GM04503 (cell line): ENCODE results near the gene NBPF3.
A peak's percentile ranks its signal among the peaks of the same experiment; 100 is the strongest.

Source experiments
- DNase-seq: peaks from one replicate; pipeline ENCODE4 v3.0.0-alpha.2; 2012; ENCODE audit warnings: low read depth

Gene NBPF3

DNA sequence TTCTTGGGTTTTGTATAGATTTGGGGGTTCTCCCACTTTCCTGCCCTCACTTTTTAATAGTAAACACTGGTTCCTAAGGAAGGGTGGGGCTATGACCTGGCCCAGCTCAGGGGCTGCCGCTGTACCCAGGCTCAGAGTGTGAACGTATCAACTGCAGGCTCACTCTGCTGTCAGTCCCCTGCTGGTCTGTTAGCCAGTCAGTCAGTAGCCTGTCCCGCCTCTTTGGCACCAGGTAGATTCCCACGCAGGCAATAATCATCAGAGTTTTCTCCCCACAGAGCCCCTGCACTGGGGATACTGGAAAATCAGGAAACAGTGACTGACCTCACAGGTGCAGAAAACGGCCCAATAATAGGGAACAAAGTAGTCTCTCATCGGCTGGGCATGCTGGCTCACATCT, 54.3 kb downstream of the NBPF3 start:
- DNase-seq: no peak

DNA sequence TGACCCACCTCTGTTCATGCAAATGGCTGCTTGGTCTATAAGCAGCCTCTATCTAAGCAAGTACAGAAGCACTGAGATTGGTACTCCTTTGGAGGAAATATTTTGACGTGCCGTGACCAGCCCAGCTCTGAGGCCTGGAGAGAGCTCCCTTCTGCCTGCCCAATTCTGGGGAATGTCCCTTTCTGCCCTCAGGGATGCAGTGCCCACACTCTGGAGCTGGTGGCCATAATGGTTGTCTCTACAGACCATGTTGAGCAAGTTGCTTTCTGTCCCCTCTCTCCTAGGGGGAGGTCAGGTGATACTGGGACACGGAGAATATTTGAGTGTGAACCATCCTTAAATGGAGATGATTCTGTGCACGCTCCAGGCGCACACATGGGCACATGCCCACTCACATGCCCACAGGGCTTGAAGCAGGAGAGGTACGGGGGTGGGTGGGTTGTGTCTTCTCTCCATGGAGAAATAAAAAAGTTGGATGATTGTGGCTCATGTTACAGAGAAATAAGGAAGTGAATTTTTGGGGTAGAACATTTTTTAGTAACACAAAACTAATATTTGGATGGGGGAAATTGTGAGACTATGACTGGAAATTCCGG, 55.4 kb downstream of the NBPF3 start:
- DNase-seq: no peak

DNA sequence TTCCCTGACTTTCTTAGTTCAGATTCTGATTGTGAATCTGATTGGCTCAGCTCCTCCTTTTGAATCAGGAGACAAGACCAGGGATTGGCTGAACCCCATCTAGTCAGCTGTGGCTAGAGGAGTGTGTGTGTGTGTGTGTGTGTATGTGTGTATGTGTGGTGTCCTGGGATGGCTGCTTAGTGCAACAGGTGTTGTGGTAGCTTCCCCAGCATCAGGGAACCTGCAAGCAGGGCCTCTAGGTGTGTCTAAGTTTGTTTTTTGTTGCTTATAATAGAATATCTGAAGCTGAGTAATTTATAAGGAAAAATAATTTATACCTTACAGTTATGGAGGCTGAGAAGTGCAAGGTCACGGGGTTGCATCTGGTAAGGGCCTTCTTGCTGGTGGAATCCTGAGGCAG, 56.1 kb downstream of the NBPF3 start:
- DNase-seq: no peak

DNA sequence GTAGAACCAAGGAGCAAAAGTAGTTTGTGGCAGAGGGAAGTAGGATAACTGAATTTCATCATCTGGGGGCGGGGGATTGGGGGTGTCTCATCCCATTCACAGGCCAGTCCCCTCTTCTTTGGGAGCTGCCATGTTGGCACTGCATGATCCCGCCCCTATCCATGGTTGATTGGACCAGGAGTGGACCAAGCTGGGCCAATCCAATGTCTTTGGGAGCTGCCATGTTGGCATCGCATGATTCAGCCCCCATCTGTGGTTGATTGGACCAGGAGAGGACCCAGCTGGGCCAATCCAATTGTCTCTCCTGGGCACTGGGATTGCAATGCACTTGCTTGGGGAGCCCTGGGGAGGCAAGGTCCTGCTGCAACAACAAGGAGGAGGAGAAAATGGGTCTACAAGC, 56.9 kb downstream of the NBPF3 start:
- DNase-seq: no peak

DNA sequence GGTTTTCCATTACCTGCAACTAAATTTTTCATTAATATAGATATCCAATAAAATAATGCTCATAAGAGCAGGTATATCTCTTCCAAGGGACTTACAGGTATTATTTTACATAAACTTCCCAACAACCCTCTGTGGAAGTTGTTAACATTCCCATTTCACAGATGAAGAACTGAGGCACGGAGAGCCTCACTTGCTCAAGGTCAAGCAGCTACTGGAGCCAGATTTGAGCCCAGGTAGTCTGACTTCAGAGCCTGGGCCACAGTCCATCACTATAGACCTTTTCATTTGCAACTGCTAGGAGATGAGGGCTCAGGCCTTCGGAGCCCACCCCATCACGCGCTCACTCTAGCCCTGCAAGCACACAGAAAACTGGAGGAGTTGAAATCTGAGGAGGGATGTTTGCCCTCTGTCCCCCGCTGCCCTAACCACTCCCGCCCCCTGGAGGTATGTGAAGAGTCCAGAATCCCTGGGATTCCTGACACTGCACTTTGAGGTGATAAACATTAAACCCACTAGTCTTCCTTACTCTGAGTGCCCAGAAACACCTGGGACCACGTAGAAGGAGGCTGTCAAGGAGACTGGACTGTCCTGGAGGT, 57.6 kb downstream of the NBPF3 start:
- DNase-seq: no peak

DNA sequence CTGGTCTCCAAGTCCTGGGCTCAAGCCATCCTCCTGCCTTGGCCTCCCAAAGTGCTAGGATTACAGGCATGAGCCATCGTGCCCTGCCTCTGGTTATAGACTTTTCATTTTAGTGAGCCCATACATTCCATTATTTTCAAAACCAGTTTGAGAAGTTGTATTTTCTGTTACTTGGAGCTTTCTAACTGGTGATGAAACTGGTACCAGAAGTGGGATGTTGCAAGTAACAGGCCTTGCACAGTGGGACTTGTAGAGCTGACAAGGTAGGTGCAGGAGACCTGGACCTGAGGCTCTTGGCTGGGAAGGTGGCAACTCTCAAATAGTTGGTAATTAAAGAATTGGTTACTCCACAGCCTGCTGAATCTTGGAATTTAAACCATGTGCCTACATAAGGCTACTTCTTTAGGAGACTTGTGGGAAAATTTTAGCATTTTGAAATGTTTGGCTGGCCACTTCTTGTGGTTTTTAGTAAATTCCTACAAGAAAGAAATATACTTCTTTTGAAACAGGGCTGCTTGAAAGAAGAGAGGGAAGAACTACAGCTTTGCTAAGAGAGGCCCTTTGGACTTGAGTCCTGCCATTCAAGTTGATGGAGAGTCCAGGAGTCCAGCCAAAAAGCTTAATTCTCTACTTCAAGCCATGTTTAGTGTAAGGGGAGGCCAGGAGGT, 59.5 kb downstream of the NBPF3 start:
- DNase-seq: peak; percentile 29

DNA sequence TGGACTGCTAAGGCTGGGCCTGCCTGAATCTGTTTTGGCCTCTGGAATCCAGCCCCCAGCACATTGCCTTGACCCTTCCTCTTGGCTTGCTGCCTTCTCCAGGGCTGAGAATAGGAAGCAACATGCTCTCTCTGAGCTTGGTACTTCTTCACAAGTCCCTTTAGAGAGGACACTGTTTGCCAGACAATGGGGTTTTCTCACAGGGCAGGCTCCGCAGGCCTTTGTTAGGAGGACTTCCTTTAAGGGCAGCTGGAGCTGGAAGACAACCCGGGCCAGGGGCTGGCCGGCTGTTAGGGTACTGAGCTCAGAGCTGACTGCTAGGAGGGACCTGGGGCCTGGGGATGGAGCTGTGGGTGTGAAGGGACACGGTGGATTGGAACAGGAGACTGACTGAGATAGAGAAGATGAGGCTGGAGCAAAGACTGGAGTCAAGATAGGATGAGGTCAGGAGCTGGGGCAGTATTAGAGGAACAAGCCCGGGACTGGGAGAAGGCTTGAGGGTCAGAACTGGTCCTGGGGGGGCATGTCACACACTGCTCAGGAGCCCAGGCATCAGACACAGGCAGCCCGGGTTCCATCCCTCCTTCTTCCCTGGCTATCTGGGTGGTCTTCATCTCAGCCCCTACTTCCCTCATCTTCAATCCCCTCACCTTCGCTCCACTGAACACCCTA, 63.9 kb downstream of the NBPF3 start:
- DNase-seq: no peak

DNA sequence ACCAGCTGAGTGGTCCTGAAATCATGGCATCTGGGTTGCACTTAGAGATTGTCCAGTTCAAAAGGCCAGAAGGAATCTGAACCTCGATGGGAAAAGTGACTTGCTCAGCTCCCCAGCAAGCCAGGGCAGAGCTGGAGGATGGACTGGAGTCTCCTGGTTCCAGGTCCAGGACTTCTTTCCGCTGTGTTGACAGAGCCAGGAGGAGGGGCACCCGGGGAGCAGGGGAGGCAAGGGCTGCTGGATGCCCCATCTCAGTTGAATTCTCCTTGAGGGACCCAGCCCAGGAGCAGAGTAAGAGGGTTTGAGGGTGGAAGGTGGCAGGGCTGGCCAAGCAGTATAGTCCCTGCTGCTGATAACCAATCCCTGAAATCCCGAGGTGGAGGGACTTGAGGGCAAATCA, 66.9 kb downstream of the NBPF3 start:
- DNase-seq: no peak

DNA sequence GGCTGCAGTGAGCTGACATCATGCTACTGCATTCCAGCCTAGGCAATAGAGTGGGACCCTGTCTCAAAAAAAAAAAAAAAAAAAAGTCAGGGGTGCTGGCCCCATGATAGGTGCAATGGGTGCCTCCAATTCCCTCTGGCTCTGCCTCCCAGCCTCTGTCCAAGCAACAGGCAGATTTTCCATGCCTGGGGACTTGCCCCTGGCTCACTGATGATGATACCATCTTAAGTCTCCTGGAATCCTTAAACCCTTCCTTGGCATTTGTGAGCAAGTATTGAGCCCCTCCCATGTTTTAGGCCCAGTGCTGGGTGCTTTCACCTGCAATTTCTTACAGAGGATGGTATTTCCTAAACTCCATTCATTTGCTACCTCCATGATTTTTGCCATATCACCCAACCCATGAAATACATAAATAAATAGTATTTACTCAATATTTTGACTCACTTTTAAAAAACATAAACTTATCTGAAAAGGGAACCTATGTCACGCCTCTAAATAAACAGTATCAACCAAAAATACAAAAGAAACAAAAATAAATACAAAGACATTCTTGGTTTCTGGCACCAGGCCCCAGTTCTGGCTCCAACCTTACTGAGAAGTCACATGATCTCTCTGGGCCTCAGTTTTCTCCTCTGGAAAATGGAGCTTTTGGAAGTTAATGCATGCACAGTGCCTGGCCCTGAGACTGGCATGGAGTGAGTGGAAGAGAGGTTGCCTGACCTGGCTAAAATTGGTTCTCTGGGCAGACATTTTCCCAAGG, 67.8 kb downstream of the NBPF3 start:
- no peak for DNase-seq

DNA sequence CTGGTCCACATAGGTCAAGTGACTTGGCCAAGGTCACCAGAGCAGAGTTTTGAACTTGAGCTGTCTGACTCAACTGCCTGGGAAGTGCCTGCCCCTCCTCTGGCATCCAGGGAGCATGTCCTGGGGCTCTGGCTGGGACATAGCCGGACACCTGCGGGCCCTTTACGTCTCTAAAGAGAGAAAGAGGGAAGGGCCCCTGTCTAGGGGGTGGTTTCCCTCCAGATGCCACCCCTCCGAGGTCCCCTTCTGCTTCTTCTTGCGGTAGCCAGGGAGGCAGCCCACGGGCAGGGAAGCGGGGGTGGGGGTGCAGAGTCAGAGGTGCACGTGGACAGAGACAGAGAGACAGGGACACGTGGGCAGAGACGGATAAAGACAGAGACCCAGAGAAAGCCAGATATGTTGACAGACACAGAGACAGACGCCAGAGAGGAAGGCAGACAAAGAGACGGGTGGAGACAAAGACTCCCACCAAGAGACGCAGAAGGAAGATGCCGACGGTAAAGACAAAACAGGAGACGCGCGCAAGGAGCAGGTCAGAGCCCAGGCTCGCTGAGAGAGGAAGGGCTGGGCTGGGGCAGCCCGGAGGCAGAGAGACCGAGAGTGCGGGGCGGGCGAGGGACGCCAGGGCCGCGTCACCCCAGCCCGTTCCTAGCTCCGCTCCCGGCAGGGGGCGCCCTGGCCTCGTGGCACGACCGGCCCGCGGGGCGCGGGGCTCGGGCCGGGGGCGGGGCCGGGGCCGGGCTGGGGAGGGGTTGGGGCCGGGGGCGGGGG, 68.8 kb downstream of the NBPF3 start:
- DNase-seq: no peak

DNA sequence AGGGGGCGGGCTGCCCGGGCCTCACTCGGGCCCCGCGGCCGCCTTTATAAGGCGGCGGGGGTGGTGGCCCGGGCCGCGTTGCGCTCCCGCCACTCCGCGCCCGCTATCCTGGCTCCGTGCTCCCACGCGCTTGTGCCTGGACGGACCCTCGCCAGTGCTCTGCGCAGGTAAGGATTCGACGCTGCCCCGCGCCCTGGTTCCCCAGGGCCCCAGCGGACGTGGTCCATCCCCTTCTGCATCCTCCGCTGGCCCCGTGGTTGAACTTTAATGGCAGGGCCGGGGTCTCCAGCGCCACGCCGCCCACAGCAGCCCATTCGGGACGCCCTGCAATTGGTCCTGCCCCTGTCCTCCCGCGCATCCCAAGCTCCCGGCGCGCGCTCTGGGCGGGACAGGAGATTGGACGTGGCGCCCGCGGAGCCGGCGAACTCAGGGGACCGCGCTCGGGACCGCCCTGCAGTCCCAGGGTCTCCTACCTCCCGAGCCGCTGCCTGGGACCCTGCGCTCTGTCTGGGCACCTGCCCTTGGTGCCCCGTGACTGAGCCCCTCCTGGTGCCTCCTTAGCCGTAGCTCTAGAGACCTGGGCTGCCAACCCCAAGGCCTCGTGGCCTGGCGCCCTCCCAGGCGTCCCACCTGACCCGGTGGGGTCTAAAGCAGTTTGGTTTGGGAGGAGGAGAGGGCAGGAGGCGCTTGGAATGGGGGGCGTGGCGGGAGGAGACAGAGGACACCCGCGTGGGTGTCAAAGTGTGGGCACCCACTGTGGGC, 69.6 kb downstream of the NBPF3 start, which contains the start of gene ALPL:
Gene ALPL (plus strand): TSS at position 73 of the 762 bp plus-strand sequence. CDS start 44,659 bp downstream, outside the sequence.
- no peak for DNase-seq

DNA sequence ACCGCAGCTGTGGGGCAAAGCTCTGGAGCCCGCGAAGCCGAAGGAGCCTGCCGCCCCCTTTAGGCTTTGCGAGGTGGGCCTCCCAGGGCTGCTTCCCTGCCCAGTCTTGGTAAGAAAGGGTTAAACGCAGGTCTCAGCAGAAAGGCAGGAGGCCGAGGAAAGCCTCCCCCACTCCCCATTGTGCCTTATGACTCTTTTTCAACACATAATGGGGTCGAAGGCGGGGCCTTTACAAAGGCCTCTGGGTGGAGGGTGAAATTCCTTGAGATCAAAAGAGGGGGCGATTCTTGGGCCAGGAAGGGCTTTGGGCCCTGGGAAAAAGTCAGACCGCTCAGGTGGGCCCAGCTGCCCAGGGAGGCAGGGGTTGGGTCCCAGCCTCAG, 70.2 kb downstream of the NBPF3 start:
- DNase-seq: no peak

DNA sequence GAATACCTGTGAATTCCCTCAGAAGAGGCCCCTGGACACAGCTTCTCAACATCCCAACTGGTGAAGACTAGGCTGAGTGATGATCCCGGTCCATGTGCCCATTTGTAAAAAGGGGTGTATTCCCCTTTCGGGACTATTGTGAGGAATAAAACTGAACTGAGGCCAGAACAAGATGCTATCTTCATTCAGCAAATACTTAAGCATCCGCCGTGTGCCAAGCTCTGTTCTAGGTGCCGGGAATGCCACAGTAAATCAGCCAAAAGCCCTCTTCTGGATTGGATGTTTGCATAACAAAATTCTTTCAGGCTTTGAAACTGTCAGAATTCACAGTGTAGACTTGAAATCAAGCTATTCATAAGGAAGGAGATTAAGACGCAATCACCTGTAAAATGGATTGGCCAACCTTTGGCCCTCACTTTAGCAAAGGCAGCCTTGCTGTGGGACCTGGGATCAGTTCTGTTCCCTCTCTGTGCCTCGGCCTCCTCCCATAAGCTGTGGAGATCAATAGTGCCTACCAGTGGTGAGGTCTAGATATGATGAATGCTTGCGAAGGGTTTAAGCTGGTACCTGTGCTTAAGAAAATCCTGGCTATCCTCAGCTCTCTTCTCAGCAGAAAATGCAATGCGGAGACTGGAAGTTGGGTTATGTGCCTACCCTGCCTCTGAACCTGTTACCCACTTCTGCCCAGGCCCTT, 71.1 kb downstream of the NBPF3 start:
- DNase-seq: no peak

DNA sequence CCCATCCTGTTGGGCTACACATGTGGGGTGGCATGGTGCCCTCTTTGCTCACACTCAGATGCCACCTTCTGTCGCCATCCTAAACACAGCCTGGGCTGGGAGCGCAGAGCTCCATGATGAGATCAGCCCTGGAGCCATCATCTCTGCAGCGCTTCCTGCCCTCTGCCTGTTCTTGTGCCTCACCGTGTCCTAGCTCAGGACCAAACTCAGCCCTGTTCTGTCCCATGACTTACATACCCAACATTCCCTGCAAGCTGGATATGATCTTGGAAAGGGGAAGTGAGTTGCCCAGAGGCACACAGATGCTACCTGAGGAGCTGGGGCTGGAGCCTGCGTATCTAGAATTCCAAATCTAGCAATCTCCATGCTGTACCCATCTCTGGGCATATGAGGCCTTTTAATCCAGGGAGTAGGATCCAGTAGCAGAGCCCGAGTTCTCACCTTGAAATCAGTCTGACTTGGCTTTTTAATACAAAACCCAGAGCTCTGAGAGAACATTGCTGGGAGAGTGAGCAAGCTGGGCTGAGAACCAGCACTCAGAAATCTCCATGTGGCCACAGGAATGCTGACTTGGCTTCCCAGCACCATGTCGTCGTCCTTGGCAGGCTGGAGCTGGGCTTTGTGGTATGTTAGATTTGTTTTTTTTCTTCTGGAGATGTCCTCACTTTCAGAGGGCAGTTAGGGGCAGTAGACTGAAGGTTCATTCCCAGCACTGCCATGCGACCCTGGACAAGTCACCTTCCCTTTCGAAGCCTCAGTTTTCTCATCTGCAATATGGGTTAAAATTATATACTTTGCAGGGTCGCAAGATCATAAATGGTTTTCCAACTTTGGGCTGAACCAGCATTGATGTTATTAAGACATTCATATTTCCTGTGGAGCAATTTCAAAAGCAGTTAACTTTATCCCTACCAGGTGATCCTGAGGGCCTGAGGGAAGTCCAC, 71.9 kb downstream of the NBPF3 start:
- peak; percentile 90 for DNase-seq

DNA sequence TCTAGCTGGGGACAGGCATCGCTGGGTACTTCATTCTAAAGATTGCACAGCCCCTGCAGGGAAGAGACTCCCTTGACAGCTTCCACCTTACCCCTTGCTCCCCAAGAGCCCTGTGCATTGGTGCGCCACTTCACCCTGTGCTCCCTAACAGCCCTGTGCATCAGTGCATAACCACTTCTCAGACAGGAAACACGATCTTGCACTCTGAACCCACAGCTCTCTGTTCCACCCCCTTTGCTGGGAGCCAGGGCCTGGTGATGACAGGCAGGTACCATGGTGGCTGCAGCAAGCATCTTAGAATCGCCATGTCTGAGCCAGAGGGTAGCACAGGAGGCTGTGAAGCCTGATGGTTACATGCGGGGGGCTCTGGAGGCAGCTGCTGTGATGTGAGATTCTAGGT, 74.3 kb downstream of the NBPF3 start:
- DNase-seq: no peak

DNA sequence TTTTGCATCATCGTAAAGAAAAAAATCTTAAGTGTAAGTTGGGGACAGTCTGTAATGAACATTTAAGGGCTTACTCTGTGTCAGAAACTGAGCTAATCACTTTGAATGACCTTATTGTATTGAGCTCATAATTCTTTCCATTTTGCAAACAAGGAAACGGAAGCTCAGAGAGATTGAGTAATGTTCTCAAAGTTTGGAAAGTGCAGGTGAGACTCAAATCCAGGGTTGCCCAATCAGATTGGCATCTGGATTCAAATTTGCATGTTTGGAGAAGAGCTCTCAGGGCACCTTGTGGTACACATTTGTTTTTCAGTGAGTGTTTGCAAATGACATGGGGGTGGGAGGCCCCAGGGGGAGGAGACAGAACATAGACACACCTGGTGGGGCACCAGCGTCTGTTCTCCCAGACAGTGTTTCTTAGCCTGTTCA, 77.2 kb downstream of the NBPF3 start:
- no peak for DNase-seq

DNA sequence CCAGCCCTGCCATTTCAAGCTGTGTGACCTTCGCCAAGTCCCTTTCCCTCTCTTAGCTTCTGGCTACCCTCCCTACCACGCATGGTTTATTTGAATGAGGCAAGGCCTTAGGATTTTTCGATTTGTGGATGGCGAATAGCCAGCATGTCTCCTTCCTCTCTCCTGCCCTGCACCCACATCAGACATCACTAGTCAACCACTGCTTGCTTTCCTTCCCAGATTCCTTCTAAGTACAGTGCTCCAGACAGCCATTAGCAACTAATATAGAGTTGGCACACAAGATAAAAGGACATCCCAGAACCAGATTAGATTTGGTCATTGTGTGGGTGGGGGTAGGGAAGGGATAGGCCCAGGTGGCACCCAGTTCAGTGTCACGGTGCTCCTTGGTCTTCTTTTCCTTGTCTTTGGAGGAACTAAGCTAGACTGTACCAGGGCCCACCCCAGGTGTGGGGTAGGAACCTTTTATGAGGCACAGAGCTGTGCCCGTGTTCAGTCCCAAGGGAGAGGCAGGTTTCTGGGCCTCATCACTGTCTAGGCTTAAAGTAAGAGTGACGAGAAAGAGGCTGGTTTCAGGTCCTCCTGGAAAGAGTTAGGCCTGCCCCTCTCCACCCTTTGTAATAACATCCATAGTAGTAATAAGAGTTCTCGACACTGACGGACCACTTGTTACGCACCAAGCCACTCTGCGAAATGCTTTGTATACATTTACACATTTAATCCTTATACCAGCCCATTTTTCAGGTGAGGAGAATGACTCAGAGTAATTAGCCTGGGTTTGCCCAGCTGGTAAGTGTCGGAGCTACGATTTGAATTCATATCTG, 77.9 kb downstream of the NBPF3 start:
- DNase-seq: no peak

DNA sequence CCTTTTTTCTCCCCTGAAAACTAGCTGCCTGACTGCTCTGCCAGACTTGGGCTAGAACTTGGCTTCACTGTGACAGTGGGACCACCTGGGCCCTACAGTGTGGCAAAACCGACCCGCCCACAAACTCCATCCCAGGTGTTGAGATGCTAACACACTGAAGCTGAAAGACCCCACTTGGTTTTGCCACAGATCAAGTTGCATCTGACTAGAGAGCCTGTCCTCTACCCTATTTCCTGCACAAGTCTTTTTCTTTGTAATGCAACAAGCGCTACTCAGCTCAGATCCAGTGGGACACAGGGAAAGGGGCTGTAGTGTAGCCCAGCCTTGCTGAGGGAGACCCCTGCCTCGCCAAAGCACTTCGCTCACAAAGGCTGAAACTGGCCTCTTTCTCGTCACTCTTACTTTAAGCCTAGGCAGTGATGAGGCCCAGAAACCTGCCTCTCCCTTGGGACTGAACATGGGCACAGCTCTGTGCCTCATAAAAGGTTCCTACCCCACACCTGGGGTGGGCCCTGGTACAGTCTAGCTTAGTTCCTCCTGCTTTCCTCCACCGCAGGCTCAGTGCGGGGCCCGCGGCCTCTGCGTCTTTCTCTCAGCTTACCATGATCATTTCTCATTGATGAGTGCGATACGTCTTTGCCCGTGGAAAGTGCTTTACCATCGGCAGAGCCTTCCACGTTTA, 79.0 kb downstream of the NBPF3 start:
- DNase-seq: no peak
